AML-193 (cell line): ENCODE measurements around the gene LMBRD1.
"Not testable (repeated sequence)": the region's sequence is repeated elsewhere in the genome, so short reads cannot be mapped to it uniquely, and the experiment has no call there.

Experiments used
- DNase-seq, 2 experiments: peaks; one replicate each; lab custom pipeline; 2025; lab: John Stamatoyannopoulos, UW

LMBRD1 gene

GRCh38 chr6:69796073-69796641, 653 bp downstream of the LMBRD1 start:
- peak; percentile 21 to 30 for DNase-seq

- peak; percentile 38 to 44 for DNase-seq
These were observed 1.2 kb downstream of the LMBRD1 start for GRCh38 chr6:69795469-69796072.

GRCh38 chr6:69792292-69792691, 4.5 kb downstream of the LMBRD1 start:
- DNase-seq = no peak

GRCh38 chr6:69791065-69791471, 5.7 kb downstream of the LMBRD1 start:
- no peak for DNase-seq

- no peak for DNase-seq
These were observed 6.2 kb downstream of the LMBRD1 start for GRCh38 chr6:69790629-69791028.

GRCh38 chr6:69789578-69789977, 7.2 kb downstream of the LMBRD1 start:
- DNase-seq = peak; percentile 60 to 77

GRCh38 chr6:69787436-69787835, 9.4 kb downstream of the LMBRD1 start:
- not testable (repeated sequence) for DNase-seq

GRCh38 chr6:69785697-69786096, 11.1 kb downstream of the LMBRD1 start:
- DNase-seq = no peak

GRCh38 chr6:69784595-69785377, 12.0 kb downstream of the LMBRD1 start:
- no peak for DNase-seq

GRCh38 chr6:69783108-69783507, 13.7 kb downstream of the LMBRD1 start:
- DNase-seq = no peak

- no peak for DNase-seq
These were observed 16.1 kb downstream of the LMBRD1 start for GRCh38 chr6:69780585-69781178.

GRCh38 chr6:69775941-69776340, 20.9 kb downstream of the LMBRD1 start:
- DNase-seq = no peak

GRCh38 chr6:69775585-69775849, 21.3 kb downstream of the LMBRD1 start:
- DNase-seq = no peak

- no peak for DNase-seq
These were observed 21.8 kb downstream of the LMBRD1 start for GRCh38 chr6:69774740-69775584.

GRCh38 chr6:69771158-69771906, 25.5 kb downstream of the LMBRD1 start:
- DNase-seq = no peak

- DNase-seq = no peak
These were observed 28.1 kb downstream of the LMBRD1 start for GRCh38 chr6:69768664-69769063.

GRCh38 chr6:69763763-69764162, 33.0 kb downstream of the LMBRD1 start:
- DNase-seq = no peak

- no peak for DNase-seq
These were observed 35.0 kb downstream of the LMBRD1 start for GRCh38 chr6:69761853-69762252.

GRCh38 chr6:69758214-69758613, 38.6 kb downstream of the LMBRD1 start:
- no peak for DNase-seq

- DNase-seq = no peak
These were observed 39.9 kb downstream of the LMBRD1 start for GRCh38 chr6:69756907-69757306.

- no peak for DNase-seq
These were observed 40.4 kb downstream of the LMBRD1 start for GRCh38 chr6:69756366-69756765.

- DNase-seq = no peak
These were observed 61.8 kb downstream of the LMBRD1 start for GRCh38 chr6:69735027-69735426.
